Thymus (tissue), 11 donors: ENCODE results near the gene CXCR2. TPM values are rescaled to one million over a fixed set of nuclear protein-coding genes. Genes with fewer than 3 reads are reported as not detected.

Source experiments
- DNase-seq, 9 donors: peaks; one replicate each; pipeline ENCODE4 v3.0.0-alpha.2; 2013; ENCODE audit warnings: low spot score in 9 of 9, low read depth in 6 of 9, missing footprints in 1 of 9
- H3K27ac ChIP-seq, 2 donors: one replicate each; pipeline ENCODE4 v1.5.1; 2013; ENCODE audit warnings: control low read depth in 1 of 2, low read depth in 1 of 2, low read length in 1 of 2, mild to moderate bottlenecking in 1 of 2, moderate library complexity in 1 of 2
- H3K27me3 ChIP-seq, 2 donors: one replicate each; pipeline ENCODE4 v1.5.1; 2013; ENCODE audit warnings: low read length in 1 of 2; ENCODE audit not compliant: control insufficient read depth in 2 of 2, insufficient read depth in 1 of 2
- H3K36me3 ChIP-seq, 2 donors: one replicate each; pipeline ENCODE4 v1.5.1; 2013; ENCODE audit warnings: low read length in 1 of 2, mild to moderate bottlenecking in 1 of 2, moderate library complexity in 1 of 2; ENCODE audit not compliant: control insufficient read depth in 2 of 2, insufficient read depth in 2 of 2
- H3K4me1 ChIP-seq, 2 donors: one replicate each; pipeline ENCODE4 v1.5.1; 2013; ENCODE audit warnings: low read length in 2 of 2; ENCODE audit not compliant: control insufficient read depth in 2 of 2, insufficient read depth in 2 of 2
- H3K4me3 ChIP-seq, 2 donors: one replicate each; pipeline ENCODE4 v1.5.1; 2013; ENCODE audit warnings: low read length in 2 of 2, control low read depth in 1 of 2, mild to moderate bottlenecking in 1 of 2
- H3K9me3 ChIP-seq, 2 donors: one replicate each; pipeline ENCODE4 v1.5.1; 2013; ENCODE audit warnings: low read length in 1 of 2, mild to moderate bottlenecking in 1 of 2; ENCODE audit not compliant: control insufficient read depth in 2 of 2, insufficient read depth in 1 of 2
- WGBS: extraction: QIAGEN DNeasy Blood & Tissue Kit; methylation state at CpG from one replicate; pipeline ENCODE4 v1.1.7; 2013; 5-methylcytosine and 5-hydroxymethylcytosine counted together
- polyA plus RNA-seq: library from polyadenylated mRNA; stranded (reverse); fragments of 200-250 nt; gene quantifications from one replicate; pipeline ENCODE4 v1.2.3, GENCODE V29; 2013
- total RNA-seq: library from RNA; stranded (reverse); fragments of 120-200 nt; gene quantifications from one replicate; pipeline ENCODE4 v1.2.4, GENCODE V29; 2013
- donor health status: healthy.

Gene CXCR2
- total and polyA plus RNA-seq, 2 donors: 0.38 to 0.57 TPM

GRCh38 chr2:218127929-218128455 is 2.2 kb downstream of the CXCR2 start:
- no peaks in the 10 kb centered on the region for H3K9me3 ChIP-seq
- H3K27me3 ChIP-seq: no peaks in the 10 kb centered on the region
- no peaks in the 10 kb centered on the region for H3K36me3 ChIP-seq
- no peak overlapping the region for H3K27ac ChIP-seq
- no peak overlapping the region for H3K4me3 ChIP-seq
- WGBS: 94% methylated on average over 3 of the region's 3 CpGs
- H3K4me1 ChIP-seq: peaks cover 0 to 9% of the 10 kb centered on the region in 2 donors
- DNase-seq: no peak

- WGBS: 90% methylated on average over 6 of the region's 6 CpGs
- Histone ChIP-seq H3K4me3 (no peak overlapping the region), H3K27ac (no peak overlapping the region)
Measured at GRCh38 chr2:218128781-218129457, 3.1 kb downstream of the CXCR2 start.

GRCh38 chr2:218129458-218130135 is 3.8 kb downstream of the CXCR2 start:
- Histone ChIP-seq H3K27me3 (no peaks in the 10 kb centered on the region), H3K4me3 (no peak overlapping the region), H3K27ac (no peak overlapping the region), H3K36me3 (no peaks in the 10 kb centered on the region), H3K9me3 (no peaks in the 10 kb centered on the region), H3K4me1 (peaks cover 0 to 9% of the 10 kb centered on the region in 2 donors)
- no peak for DNase-seq
- 96% methylated on average over 6 of the region's 6 CpGs for WGBS

More at GRCh38 chr2:218128781-218129457, 3.1 kb downstream of the CXCR2 start:
- DNase-seq: no peak
- Histone ChIP-seq H3K4me1 (peaks cover 0 to 9% of the 10 kb centered on the region in 2 donors), H3K9me3 (no peaks in the 10 kb centered on the region), H3K27me3 (no peaks in the 10 kb centered on the region), H3K36me3 (no peaks in the 10 kb centered on the region)

GRCh38 chr2:218130377-218130776 is 4.5 kb downstream of the CXCR2 start:
- 95% methylated on average over 2 of the region's 2 CpGs for WGBS
- Histone ChIP-seq H3K4me1 (peaks cover 0 to 7% of the 10 kb centered on the region in 2 donors), H3K27me3 (no peaks in the 10 kb centered on the region), H3K27ac (no peak overlapping the region), H3K9me3 (no peaks in the 10 kb centered on the region), H3K4me3 (no peak overlapping the region), H3K36me3 (no peaks in the 10 kb centered on the region)
- DNase-seq: no peak

DNA sequence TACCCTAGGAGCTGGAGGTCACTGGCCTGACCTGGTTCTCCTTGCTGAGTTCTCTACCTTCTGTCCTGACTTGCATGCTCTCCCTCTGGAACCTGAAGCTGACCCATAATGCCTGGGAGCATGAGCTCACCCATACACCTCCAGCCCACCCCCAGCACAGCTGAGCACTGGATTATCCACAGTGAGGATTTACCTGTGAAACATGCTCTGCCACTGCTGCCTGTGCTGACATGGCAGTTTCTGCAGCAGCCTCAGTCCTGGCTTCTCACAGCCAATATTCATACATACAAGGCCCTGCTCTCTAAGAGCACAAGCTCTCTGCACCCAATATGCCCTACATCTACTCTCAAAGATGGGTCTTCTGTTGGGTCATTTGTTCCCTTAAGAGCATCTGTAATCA is 5.0 kb downstream of the CXCR2 start:
- H3K9me3 ChIP-seq: no peaks in the 10 kb centered on the region
- H3K4me3 ChIP-seq: no peak overlapping the region
- H3K36me3 ChIP-seq: no peaks in the 10 kb centered on the region
- H3K27me3 ChIP-seq: no peaks in the 10 kb centered on the region
- DNase-seq: no peak
- no peak overlapping the region for H3K27ac ChIP-seq
- H3K4me1 ChIP-seq: peaks cover 0 to 3% of the 10 kb centered on the region in 2 donors

- H3K36me3 ChIP-seq: no peaks in the 10 kb centered on the region
- H3K4me1 ChIP-seq: no peaks in the 10 kb centered on the region
- H3K27me3 ChIP-seq: peaks cover 0 to 2% of the 10 kb centered on the region in 2 donors
- no peak overlapping the region for H3K27ac ChIP-seq
- WGBS: 12% methylated on average over 3 of the region's 3 CpGs
- no peak for DNase-seq
- no peaks in the 10 kb centered on the region for H3K9me3 ChIP-seq
- no peak overlapping the region for H3K4me3 ChIP-seq
Measured at GRCh38 chr2:218137514-218137913, 11.7 kb downstream of the CXCR2 start.

GRCh38 chr2:218138047-218138446 is 12.2 kb downstream of the CXCR2 start:
- Histone ChIP-seq H3K4me1 (no peaks in the 10 kb centered on the region), H3K27ac (no peak overlapping the region), H3K36me3 (no peaks in the 10 kb centered on the region), H3K27me3 (peaks cover 0 to 2% of the 10 kb centered on the region in 2 donors), H3K9me3 (no peaks in the 10 kb centered on the region), H3K4me3 (no peak overlapping the region)
- 84% methylated on average over 4 of the region's 4 CpGs for WGBS
- DNase-seq: no peak

GRCh38 chr2:218145124-218145523 is 19.3 kb downstream of the CXCR2 start:
- Histone ChIP-seq H3K27me3 (no peaks in the 10 kb centered on the region), H3K27ac (no peak overlapping the region), H3K36me3 (no peaks in the 10 kb centered on the region), H3K4me3 (no peak overlapping the region), H3K4me1 (no peaks in the 10 kb centered on the region), H3K9me3 (no peaks in the 10 kb centered on the region)
- 64% methylated on average over 3 of the region's 3 CpGs for WGBS
- DNase-seq: no peak

- Histone ChIP-seq H3K27ac (no peak overlapping the region), H3K9me3 (no peaks in the 10 kb centered on the region), H3K27me3 (no peaks in the 10 kb centered on the region), H3K4me3 (no peak overlapping the region), H3K36me3 (no peaks in the 10 kb centered on the region), H3K4me1 (no peaks in the 10 kb centered on the region)
- no peak for DNase-seq
Measured at GRCh38 chr2:218146056-218146455, 20.2 kb downstream of the CXCR2 start.
